ENCODE data around the gene TMEM167B. TPM values are rescaled to one million over a fixed set of nuclear protein-coding genes. Genes with fewer than 3 reads are reported as not detected.

Gene TMEM167B
- total RNA-seq, 1 experiment from 2014 or later: 15.6 TPM

DNA sequence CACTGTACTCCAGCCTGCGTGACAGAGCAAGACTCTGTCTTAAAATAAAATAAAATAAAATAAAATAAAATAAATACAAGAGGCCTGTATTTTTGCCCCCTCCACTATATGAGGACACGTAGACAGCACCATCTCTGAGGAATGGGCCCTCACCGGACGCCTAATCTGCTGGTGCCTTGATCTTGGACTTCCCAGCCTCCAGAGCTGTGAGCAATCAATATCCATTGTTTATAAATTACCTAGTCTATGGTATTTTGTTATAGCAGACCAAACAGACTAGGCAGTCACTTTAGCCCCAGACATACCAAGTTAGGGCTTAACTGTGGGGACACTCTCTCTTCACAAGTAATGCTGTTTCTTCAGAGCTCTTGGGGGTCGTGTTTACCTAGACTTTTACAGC, 29.8 kb downstream of the TMEM167B start (continued):
- TF ChIP-seq GRHL2 (CRISPR knock-in tag; IDR thresholded peaks at IDR 0.05; ENCODE audit: insufficient replicate concordance, severe bottlenecking): no peak
- no peak for TF ChIP-seq MYBL2 (CRISPR knock-in tag; IDR thresholded peaks at IDR 0.05)
- TF ChIP-seq TEAD4 (CRISPR knock-in tag; IDR thresholded peaks at IDR 0.05): no peak

DNA sequence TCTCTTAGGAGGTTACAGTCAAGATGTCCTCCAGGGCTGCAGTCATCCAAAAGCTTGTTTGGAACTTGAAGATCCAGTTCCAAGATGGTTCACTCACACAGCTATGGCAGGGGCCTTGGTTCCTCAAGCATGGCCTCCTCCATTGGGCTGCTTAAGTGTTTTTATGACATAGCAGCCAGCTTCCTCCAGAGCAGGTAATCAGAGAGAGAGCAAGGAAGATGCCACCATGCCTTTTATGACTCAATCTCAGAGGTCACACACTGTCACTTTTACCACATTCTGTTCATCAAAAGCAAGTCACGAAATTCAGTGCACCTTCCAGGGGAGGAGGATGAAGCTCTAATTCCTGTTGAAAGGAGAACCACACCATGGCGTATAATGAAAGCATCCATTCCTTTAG, 40.5 kb downstream of the TMEM167B start:
- ATAC-seq (no peak), DNase-seq (ENCODE audit: low spot score) (no peak)
- H3K4me1 Mint-ChIP-seq: no peaks in the 10 kb centered on the region
- POLR2A ChIA-PET: no interaction called here
- H3K4me3 Mint-ChIP-seq: no peak overlapping the region
- no peaks in the 10 kb centered on the region for H3K36me3 Mint-ChIP-seq
- no peaks in the 10 kb centered on the region for H3K27me3 Mint-ChIP-seq (ENCODE audit: low read depth)
- H3K27ac Mint-ChIP-seq: no peak overlapping the region
- CTCF ChIA-PET: interaction anchor here (1.3 to 1.8 kb wide), 2 partner anchors 17 to 60 kb away, joined by 3 to 5 read pairs; no protein-coding TSS in a partner anchor
- no peaks in the 10 kb centered on the region for H3K9me3 Mint-ChIP-seq
- TF ChIP-seq KAT7 (CRISPR knock-in tag; IDR thresholded peaks at IDR 0.05; ENCODE audit: borderline replicate concordance) (no peak), ETV6 (CRISPR knock-in tag; IDR thresholded peaks at IDR 0.05) (no peak), ELF4 (CRISPR knock-in tag; IDR thresholded peaks at IDR 0.05; ENCODE audit: low read depth) (no peak), SOX15 (CRISPR knock-in tag; IDR thresholded peaks at IDR 0.05) (no peak), ATF1 (CRISPR knock-in tag; IDR thresholded peaks at IDR 0.05) (no peak), SMAD3 (CRISPR knock-in tag; IDR thresholded peaks at IDR 0.05; ENCODE audit: borderline replicate concordance) (no peak), FOXK1 (CRISPR knock-in tag; IDR thresholded peaks at IDR 0.05) (no peak), ZNF671 (CRISPR knock-in tag; IDR thresholded peaks at IDR 0.05) (no peak), CBFB (CRISPR knock-in tag; IDR thresholded peaks at IDR 0.05; ENCODE audit: low read depth) (no peak)
- TF ChIP-seq, protein P1, sequence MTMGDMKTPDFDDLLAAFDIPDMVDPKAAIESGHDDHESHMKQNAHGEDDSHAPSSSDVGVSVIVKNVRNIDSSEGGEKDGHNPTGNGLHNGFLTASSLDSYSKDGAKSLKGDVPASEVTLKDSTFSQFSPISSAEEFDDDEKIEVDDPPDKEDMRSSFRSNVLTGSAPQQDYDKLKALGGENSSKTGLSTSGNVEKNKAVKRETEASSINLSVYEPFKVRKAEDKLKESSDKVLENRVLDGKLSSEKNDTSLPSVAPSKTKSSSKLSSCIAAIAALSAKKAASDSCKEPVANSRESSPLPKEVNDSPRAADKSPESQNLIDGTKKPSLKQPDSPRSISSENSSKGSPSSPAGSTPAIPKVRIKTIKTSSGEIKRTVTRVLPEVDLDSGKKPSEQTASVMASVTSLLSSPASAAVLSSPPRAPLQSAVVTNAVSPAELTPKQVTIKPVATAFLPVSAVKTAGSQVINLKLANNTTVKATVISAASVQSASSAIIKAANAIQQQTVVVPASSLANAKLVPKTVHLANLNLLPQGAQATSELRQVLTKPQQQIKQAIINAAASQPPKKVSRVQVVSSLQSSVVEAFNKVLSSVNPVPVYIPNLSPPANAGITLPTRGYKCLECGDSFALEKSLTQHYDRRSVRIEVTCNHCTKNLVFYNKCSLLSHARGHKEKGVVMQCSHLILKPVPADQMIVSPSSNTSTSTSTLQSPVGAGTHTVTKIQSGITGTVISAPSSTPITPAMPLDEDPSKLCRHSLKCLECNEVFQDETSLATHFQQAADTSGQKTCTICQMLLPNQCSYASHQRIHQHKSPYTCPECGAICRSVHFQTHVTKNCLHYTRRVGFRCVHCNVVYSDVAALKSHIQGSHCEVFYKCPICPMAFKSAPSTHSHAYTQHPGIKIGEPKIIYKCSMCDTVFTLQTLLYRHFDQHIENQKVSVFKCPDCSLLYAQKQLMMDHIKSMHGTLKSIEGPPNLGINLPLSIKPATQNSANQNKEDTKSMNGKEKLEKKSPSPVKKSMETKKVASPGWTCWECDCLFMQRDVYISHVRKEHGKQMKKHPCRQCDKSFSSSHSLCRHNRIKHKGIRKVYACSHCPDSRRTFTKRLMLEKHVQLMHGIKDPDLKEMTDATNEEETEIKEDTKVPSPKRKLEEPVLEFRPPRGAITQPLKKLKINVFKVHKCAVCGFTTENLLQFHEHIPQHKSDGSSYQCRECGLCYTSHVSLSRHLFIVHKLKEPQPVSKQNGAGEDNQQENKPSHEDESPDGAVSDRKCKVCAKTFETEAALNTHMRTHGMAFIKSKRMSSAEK (CRISPR knock-in tag; IDR thresholded peaks at IDR 0.05; ENCODE audit: borderline replicate concordance): no peak
- TF ChIP-seq, protein P2, sequence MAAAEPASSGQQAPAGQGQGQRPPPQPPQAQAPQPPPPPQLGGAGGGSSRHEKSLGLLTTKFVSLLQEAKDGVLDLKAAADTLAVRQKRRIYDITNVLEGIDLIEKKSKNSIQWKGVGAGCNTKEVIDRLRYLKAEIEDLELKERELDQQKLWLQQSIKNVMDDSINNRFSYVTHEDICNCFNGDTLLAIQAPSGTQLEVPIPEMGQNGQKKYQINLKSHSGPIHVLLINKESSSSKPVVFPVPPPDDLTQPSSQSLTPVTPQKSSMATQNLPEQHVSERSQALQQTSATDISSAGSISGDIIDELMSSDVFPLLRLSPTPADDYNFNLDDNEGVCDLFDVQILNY (CRISPR knock-in tag; IDR thresholded peaks at IDR 0.05): no peak
- TF ChIP-seq, protein P3, sequence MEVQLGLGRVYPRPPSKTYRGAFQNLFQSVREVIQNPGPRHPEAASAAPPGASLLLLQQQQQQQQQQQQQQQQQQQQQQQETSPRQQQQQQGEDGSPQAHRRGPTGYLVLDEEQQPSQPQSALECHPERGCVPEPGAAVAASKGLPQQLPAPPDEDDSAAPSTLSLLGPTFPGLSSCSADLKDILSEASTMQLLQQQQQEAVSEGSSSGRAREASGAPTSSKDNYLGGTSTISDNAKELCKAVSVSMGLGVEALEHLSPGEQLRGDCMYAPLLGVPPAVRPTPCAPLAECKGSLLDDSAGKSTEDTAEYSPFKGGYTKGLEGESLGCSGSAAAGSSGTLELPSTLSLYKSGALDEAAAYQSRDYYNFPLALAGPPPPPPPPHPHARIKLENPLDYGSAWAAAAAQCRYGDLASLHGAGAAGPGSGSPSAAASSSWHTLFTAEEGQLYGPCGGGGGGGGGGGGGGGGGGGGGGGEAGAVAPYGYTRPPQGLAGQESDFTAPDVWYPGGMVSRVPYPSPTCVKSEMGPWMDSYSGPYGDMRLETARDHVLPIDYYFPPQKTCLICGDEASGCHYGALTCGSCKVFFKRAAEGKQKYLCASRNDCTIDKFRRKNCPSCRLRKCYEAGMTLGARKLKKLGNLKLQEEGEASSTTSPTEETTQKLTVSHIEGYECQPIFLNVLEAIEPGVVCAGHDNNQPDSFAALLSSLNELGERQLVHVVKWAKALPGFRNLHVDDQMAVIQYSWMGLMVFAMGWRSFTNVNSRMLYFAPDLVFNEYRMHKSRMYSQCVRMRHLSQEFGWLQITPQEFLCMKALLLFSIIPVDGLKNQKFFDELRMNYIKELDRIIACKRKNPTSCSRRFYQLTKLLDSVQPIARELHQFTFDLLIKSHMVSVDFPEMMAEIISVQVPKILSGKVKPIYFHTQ (CRISPR knock-in tag; IDR thresholded peaks at IDR 0.05): no peak
- TF ChIP-seq, protein P4, sequence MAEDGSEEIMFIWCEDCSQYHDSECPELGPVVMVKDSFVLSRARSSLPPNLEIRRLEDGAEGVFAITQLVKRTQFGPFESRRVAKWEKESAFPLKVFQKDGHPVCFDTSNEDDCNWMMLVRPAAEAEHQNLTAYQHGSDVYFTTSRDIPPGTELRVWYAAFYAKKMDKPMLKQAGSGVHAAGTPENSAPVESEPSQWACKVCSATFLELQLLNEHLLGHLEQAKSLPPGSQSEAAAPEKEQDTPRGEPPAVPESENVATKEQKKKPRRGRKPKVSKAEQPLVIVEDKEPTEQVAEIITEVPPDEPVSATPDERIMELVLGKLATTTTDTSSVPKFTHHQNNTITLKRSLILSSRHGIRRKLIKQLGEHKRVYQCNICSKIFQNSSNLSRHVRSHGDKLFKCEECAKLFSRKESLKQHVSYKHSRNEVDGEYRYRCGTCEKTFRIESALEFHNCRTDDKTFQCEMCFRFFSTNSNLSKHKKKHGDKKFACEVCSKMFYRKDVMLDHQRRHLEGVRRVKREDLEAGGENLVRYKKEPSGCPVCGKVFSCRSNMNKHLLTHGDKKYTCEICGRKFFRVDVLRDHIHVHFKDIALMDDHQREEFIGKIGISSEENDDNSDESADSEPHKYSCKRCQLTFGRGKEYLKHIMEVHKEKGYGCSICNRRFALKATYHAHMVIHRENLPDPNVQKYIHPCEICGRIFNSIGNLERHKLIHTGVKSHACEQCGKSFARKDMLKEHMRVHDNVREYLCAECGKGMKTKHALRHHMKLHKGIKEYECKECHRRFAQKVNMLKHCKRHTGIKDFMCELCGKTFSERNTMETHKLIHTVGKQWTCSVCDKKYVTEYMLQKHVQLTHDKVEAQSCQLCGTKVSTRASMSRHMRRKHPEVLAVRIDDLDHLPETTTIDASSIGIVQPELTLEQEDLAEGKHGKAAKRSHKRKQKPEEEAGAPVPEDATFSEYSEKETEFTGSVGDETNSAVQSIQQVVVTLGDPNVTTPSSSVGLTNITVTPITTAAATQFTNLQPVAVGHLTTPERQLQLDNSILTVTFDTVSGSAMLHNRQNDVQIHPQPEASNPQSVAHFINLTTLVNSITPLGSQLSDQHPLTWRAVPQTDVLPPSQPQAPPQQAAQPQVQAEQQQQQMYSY (CRISPR knock-in tag; IDR thresholded peaks at IDR 0.05): no peak
- TF ChIP-seq, protein P5, sequence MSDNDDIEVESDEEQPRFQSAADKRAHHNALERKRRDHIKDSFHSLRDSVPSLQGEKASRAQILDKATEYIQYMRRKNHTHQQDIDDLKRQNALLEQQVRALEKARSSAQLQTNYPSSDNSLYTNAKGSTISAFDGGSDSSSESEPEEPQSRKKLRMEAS (CRISPR knock-in tag; IDR thresholded peaks at IDR 0.05): no peak
- TF ChIP-seq, protein P6, sequence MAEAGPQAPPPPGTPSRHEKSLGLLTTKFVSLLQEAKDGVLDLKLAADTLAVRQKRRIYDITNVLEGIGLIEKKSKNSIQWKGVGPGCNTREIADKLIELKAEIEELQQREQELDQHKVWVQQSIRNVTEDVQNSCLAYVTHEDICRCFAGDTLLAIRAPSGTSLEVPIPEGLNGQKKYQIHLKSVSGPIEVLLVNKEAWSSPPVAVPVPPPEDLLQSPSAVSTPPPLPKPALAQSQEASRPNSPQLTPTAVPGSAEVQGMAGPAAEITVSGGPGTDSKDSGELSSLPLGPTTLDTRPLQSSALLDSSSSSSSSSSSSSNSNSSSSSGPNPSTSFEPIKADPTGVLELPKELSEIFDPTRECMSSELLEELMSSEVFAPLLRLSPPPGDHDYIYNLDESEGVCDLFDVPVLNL (CRISPR knock-in tag; IDR thresholded peaks at IDR 0.05; ENCODE audit: borderline replicate concordance, low read depth): no peak
- TF ChIP-seq, protein P7, sequence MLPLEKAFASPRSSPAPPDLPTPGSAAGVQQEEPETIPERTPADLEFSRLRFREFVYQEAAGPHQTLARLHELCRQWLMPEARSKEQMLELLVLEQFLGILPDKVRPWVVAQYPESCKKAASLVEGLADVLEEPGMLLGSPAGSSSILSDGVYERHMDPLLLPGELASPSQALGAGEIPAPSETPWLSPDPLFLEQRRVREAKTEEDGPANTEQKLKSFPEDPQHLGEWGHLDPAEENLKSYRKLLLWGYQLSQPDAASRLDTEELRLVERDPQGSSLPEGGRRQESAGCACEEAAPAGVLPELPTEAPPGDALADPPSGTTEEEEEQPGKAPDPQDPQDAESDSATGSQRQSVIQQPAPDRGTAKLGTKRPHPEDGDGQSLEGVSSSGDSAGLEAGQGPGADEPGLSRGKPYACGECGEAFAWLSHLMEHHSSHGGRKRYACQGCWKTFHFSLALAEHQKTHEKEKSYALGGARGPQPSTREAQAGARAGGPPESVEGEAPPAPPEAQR (CRISPR knock-in tag; IDR thresholded peaks at IDR 0.05): no peak
- TF ChIP-seq, protein P8, sequence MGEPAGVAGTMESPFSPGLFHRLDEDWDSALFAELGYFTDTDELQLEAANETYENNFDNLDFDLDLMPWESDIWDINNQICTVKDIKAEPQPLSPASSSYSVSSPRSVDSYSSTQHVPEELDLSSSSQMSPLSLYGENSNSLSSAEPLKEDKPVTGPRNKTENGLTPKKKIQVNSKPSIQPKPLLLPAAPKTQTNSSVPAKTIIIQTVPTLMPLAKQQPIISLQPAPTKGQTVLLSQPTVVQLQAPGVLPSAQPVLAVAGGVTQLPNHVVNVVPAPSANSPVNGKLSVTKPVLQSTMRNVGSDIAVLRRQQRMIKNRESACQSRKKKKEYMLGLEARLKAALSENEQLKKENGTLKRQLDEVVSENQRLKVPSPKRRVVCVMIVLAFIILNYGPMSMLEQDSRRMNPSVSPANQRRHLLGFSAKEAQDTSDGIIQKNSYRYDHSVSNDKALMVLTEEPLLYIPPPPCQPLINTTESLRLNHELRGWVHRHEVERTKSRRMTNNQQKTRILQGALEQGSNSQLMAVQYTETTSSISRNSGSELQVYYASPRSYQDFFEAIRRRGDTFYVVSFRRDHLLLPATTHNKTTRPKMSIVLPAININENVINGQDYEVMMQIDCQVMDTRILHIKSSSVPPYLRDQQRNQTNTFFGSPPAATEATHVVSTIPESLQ (CRISPR knock-in tag; IDR thresholded peaks at IDR 0.05): no peak
